H9 (cell line): ENCODE measurements around the gene SCUBE3. TPM values are rescaled to one million over a fixed set of nuclear protein-coding genes. Genes with fewer than 3 reads are reported as not detected.

Experiments
- DNase-seq: peaks from one replicate; pipeline ENCODE4 v3.0.0-alpha.2; 2017
- H2AFZ ChIP-seq: one replicate; pipeline ENCODE4 v1.6.1; 2013; ENCODE audit warnings: mild to moderate bottlenecking, low read length, control low read depth, moderate library complexity
- H2AK5ac ChIP-seq: 2 replicates; pipeline ENCODE4 v1.6.1; 2013; ENCODE audit warnings: low read length, control low read depth, mixed read lengths; ENCODE audit not compliant: insufficient read length
- H2BK120ac ChIP-seq: one replicate; pipeline ENCODE4 v1.6.1; 2013; ENCODE audit warnings: low read depth, mild to moderate bottlenecking, low read length, control low read depth, inconsistent platforms; ENCODE audit not compliant: poor library complexity, severe bottlenecking
- H2BK12ac ChIP-seq: 2 replicates; pipeline ENCODE4 v1.6.1; 2013; ENCODE audit warnings: low read length, control low read depth, mixed read lengths, low read depth; ENCODE audit not compliant: insufficient read length
- H2BK15ac ChIP-seq: 2 replicates; pipeline ENCODE4 v1.6.1; 2013; ENCODE audit warnings: low read depth, low read length, control low read depth
- H2BK20ac ChIP-seq: one replicate; pipeline ENCODE4 v1.6.1; 2013; ENCODE audit warnings: low read depth, mild to moderate bottlenecking, low read length, control low read depth, inconsistent platforms; ENCODE audit not compliant: poor library complexity, severe bottlenecking
- H2BK5ac ChIP-seq: 2 replicates; pipeline ENCODE4 v1.6.1; 2013; ENCODE audit warnings: low read length, control low read depth, mixed read lengths; ENCODE audit not compliant: insufficient read length
- H3K14ac ChIP-seq: 2 replicates; pipeline ENCODE4 v1.6.1; 2013; ENCODE audit warnings: low read length, control low read depth; ENCODE audit not compliant: insufficient read depth
- H3K18ac ChIP-seq: 2 replicates; pipeline ENCODE4 v1.6.1; 2013; ENCODE audit warnings: low read depth, mild to moderate bottlenecking, mixed read lengths, low read length, control low read depth; ENCODE audit not compliant: insufficient read length
- H3K23ac ChIP-seq: 2 replicates; pipeline ENCODE4 v1.6.1; 2013; ENCODE audit warnings: low read length, control low read depth, mixed read lengths, low read depth; ENCODE audit not compliant: insufficient read length
- H3K23me2 ChIP-seq: 2 replicates; pipeline ENCODE4 v1.6.1; 2013; ENCODE audit warnings: low read depth, mild to moderate bottlenecking, mixed read lengths, low read length, control low read depth; ENCODE audit not compliant: insufficient read length, poor library complexity, severe bottlenecking
- H3K27ac ChIP-seq: 2 replicates; pipeline ENCODE4 v1.5.1; 2013; ENCODE audit warnings: low read length, control low read depth, mixed read lengths, low read depth; ENCODE audit not compliant: insufficient read length
- H3K27me3 ChIP-seq: 2 replicates; pipeline ENCODE4 v1.6.1; 2013; ENCODE audit warnings: low read length, control low read depth, inconsistent platforms; ENCODE audit not compliant: insufficient read depth
- H3K4ac ChIP-seq: 2 replicates; pipeline ENCODE4 v1.6.1; 2013; ENCODE audit warnings: low read depth, mild to moderate bottlenecking, control low read depth, inconsistent platforms, low read length, moderate library complexity
- H3K4me1 ChIP-seq: 2 replicates; pipeline ENCODE4 v1.6.1; 2013; ENCODE audit warnings: low read length, control low read depth, inconsistent platforms; ENCODE audit not compliant: insufficient read depth
- H3K4me2 ChIP-seq: 2 replicates; pipeline ENCODE4 v1.6.1; 2013; ENCODE audit warnings: low read length, control low read depth, mixed read lengths; ENCODE audit not compliant: insufficient read length, insufficient read depth
- H3K56ac ChIP-seq: 2 replicates; pipeline ENCODE4 v1.6.1; 2013; ENCODE audit warnings: low read depth, mild to moderate bottlenecking, mixed read lengths, low read length, control low read depth; ENCODE audit not compliant: insufficient read length
- H3K79me1 ChIP-seq: 2 replicates; pipeline ENCODE4 v1.6.1; 2013; ENCODE audit warnings: low read depth, mild to moderate bottlenecking, moderate library complexity, low read length, control low read depth, inconsistent platforms; ENCODE audit not compliant: insufficient read depth, poor library complexity, severe bottlenecking
- H3K79me2 ChIP-seq: 2 replicates; pipeline ENCODE4 v1.6.1; 2013; ENCODE audit warnings: low read length, control low read depth, inconsistent platforms; ENCODE audit not compliant: insufficient read depth
- H3K9ac ChIP-seq: 2 replicates; pipeline ENCODE4 v1.6.1; 2013; ENCODE audit warnings: low read length, control low read depth, mixed read lengths; ENCODE audit not compliant: insufficient read length; ENCODE audit errors: extremely low read depth
- H3K9me3 ChIP-seq: one replicate; pipeline ENCODE4 v1.6.1; 2013; ENCODE audit warnings: low read depth, low read length, inconsistent platforms; ENCODE audit not compliant: control insufficient read depth
- H3T11ph ChIP-seq: one replicate; pipeline ENCODE4 v1.6.1; 2013; ENCODE audit warnings: mild to moderate bottlenecking, low read length, control low read depth, inconsistent platforms
- H4K20me1 ChIP-seq: one replicate; pipeline ENCODE4 v1.6.1; 2013; ENCODE audit not compliant: control insufficient read depth, insufficient read length, insufficient read depth
- H4K5ac ChIP-seq: 2 replicates; pipeline ENCODE4 v1.6.1; 2013; ENCODE audit warnings: low read depth, mild to moderate bottlenecking, mixed read lengths, low read length, control low read depth; ENCODE audit not compliant: insufficient read length
- H4K8ac ChIP-seq: replicated peaks from 2 replicates; pipeline ENCODE4 v1.6.1; 2013; ENCODE audit warnings: low read length, control low read depth, mixed read lengths, low read depth; ENCODE audit not compliant: insufficient read length
- H4K91ac ChIP-seq: 2 replicates; pipeline ENCODE4 v1.6.1; 2013; ENCODE audit warnings: low read depth, mild to moderate bottlenecking, moderate library complexity, mixed read lengths, low read length, control low read depth; ENCODE audit not compliant: insufficient read length
- H3K27ac Mint-ChIP-seq, 3 experiments: 2 replicates in 2 of 3; 3 replicates in 1 of 3; pipeline ENCODE4 v1.8.0; 2020 to 2021; ENCODE audit warnings: mixed read lengths in 3 of 3, mild to moderate bottlenecking in 1 of 3, moderate library complexity in 1 of 3
- H3K27me3 Mint-ChIP-seq: 2 replicates; pipeline ENCODE4 v1.8.0; 2021; ENCODE audit warnings: low read depth, mild to moderate bottlenecking, moderate library complexity, mixed read lengths
- H3K36me3 Mint-ChIP-seq, 3 experiments: 2 replicates in 2 of 3; 3 replicates in 1 of 3; pipeline ENCODE4 v1.8.0; 2020 to 2021; ENCODE audit warnings: low read depth in 3 of 3, mixed read lengths in 3 of 3; ENCODE audit not compliant: insufficient read depth in 1 of 3
- H3K4me1 Mint-ChIP-seq, 2 experiments: 2 replicates each; pipeline ENCODE4 v1.8.0; 2020; ENCODE audit warnings: mixed read lengths in 2 of 2
- H3K4me3 Mint-ChIP-seq, 2 experiments: 2 replicates in 1 of 2; 3 replicates in 1 of 2; pipeline ENCODE4 v1.8.0; 2020 to 2021; ENCODE audit warnings: mild to moderate bottlenecking in 2 of 2, mixed read lengths in 2 of 2, moderate library complexity in 1 of 2
- H3K9me3 Mint-ChIP-seq, 2 experiments: 2 replicates in 1 of 2; 3 replicates in 1 of 2; pipeline ENCODE4 v1.8.0; 2020; ENCODE audit warnings: mild to moderate bottlenecking in 2 of 2, mixed read lengths in 2 of 2, moderate library complexity in 1 of 2
- WGBS: extraction: QIAGEN DNeasy Blood & Tissue Kit; methylation state at CpG from one replicate; pipeline ENCODE4 v1.1.7; 2013; ENCODE audit warnings: missing lambda C conversion rate, low lambda C conversion rate, mixed read lengths; ENCODE audit not compliant: insufficient read length; ENCODE audit errors: extremely low coverage; 5-methylcytosine and 5-hydroxymethylcytosine counted together
- total RNA-seq: library from RNA; stranded (reverse); gene quantifications from 2 replicates; pipeline ENCODE4 v1.2.1, GENCODE V29; 2021
- TF ChIP-seq, protein P1 (sequence below): fragments of 200-600 bp; sonication (generic); conservative IDR thresholded peaks from 3 replicates; pipeline ENCODE4 v1.8.0; 2021; ENCODE audit warnings: antibody characterized with exemption, mild to moderate bottlenecking

The SCUBE3 gene
- total RNA-seq, 1 experiment from 2014 or later: 2.7 TPM

DNA sequence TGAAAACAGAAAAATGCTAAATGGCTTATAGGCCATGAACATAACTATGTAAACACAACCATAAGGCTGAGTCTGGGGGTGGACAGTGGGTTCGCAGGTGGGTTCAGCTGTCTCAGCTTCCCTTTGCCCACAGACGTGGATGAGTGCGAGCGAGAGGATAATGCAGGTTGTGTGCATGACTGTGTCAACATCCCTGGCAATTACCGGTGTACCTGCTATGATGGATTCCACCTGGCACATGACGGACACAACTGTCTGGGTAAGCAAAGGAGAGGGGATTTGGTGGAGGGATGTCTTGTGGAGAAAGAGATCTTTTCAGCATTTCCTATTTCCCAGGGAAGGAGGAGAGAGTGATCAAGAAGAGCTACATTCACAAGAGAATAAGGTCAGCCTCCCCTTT is 14.7 kb downstream of the SCUBE3 start:
- H3K18ac ChIP-seq: no peak overlapping the region
- no peak overlapping the region for H2BK120ac ChIP-seq
- no peaks in the 10 kb centered on the region for H3K9me3 ChIP-seq
- no peak overlapping the region for H3K9ac ChIP-seq
- no peak overlapping the region for H3K4me2 ChIP-seq
- no peak overlapping the region for H4K91ac ChIP-seq
- peaks cover 3% of the 10 kb centered on the region for H4K20me1 ChIP-seq
- no peak overlapping the region for H4K5ac ChIP-seq
- no peak overlapping the region for H2BK20ac ChIP-seq
- no peak overlapping the region for H2BK12ac ChIP-seq
- H4K8ac ChIP-seq: no peak overlapping the region
- no peak overlapping the region for H2BK15ac ChIP-seq
- no peak overlapping the region for H2BK5ac ChIP-seq
- no peak overlapping the region for H3K56ac ChIP-seq
- no CpG with 5 or more reads among the region's 6 CpGs for WGBS
- no peaks in the 10 kb centered on the region for H3K79me1 ChIP-seq
- no peaks in the 10 kb centered on the region for H3K9me3 Mint-ChIP-seq
- H3T11ph ChIP-seq: no peak overlapping the region
- H2AK5ac ChIP-seq: no peak overlapping the region
- no peaks in the 10 kb centered on the region for H3K4me1 Mint-ChIP-seq
- no peak overlapping the region for H2AFZ ChIP-seq
- no peaks in the 10 kb centered on the region for H3K23me2 ChIP-seq
- no peaks in the 10 kb centered on the region; the same call in 1 of the 2 replicates for H3K27me3 ChIP-seq
- H3K79me2 ChIP-seq: no peaks in the 10 kb centered on the region
- H3K4me1 ChIP-seq: no peaks in the 10 kb centered on the region
- H3K23ac ChIP-seq: no peak overlapping the region
- no peak overlapping the region for H3K4me3 Mint-ChIP-seq
- peaks cover 64% of the 10 kb centered on the region for H3K27me3 Mint-ChIP-seq
- no peak for DNase-seq
- no peak overlapping the region for H3K27ac Mint-ChIP-seq
- no peaks in the 10 kb centered on the region; a peak in 1 of 7 replicates for H3K36me3 Mint-ChIP-seq
- TF ChIP-seq, protein P1, sequence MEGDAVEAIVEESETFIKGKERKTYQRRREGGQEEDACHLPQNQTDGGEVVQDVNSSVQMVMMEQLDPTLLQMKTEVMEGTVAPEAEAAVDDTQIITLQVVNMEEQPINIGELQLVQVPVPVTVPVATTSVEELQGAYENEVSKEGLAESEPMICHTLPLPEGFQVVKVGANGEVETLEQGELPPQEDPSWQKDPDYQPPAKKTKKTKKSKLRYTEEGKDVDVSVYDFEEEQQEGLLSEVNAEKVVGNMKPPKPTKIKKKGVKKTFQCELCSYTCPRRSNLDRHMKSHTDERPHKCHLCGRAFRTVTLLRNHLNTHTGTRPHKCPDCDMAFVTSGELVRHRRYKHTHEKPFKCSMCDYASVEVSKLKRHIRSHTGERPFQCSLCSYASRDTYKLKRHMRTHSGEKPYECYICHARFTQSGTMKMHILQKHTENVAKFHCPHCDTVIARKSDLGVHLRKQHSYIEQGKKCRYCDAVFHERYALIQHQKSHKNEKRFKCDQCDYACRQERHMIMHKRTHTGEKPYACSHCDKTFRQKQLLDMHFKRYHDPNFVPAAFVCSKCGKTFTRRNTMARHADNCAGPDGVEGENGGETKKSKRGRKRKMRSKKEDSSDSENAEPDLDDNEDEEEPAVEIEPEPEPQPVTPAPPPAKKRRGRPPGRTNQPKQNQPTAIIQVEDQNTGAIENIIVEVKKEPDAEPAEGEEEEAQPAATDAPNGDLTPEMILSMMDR: no peak
- H3K14ac ChIP-seq: no peak overlapping the region
- no peak overlapping the region for H3K27ac ChIP-seq
- H3K4ac ChIP-seq: no peak overlapping the region
